Keratinocyte (primary cell): Measurements from ENCODE around the gene SFXN2. TPM values are rescaled to one million over a fixed set of nuclear protein-coding genes. Genes with fewer than 3 reads are reported as not detected.

Experiments used
- DNase-seq: peaks from one replicate; pipeline ENCODE4 v3.0.0-alpha.2; 2011; ENCODE audit warnings: low read depth, missing footprints, low spot score
- FAIRE-seq: peaks from 2 replicates; lab custom pipeline; 2011; peaks lifted over from hg19 to GRCh38; lab: Jason Lieb, UNC
- H2AFZ ChIP-seq: 2 replicates; pipeline ENCODE4 v1.6.0; 2012; ENCODE audit warnings: low read length, control low read depth, inconsistent platforms; ENCODE audit not compliant: control insufficient read depth
- H3K27ac ChIP-seq: 2 replicates; pipeline ENCODE4 v1.5.1; 2011; ENCODE audit warnings: low read length; ENCODE audit not compliant: control insufficient read depth, insufficient read depth
- H3K27me3 ChIP-seq: 3 replicates; pipeline ENCODE4 v1.6.0; 2011; ENCODE audit warnings: low read length; ENCODE audit not compliant: control insufficient read depth, insufficient read depth; ENCODE audit errors: extremely low read depth
- H3K36me3 ChIP-seq, 2 experiments: 2 replicates in 1 of 2; 3 replicates in 1 of 2; pipeline ENCODE4 v1.5.1; 2011; ENCODE audit warnings: low read length in 2 of 2, mild to moderate bottlenecking in 1 of 2; ENCODE audit not compliant: control insufficient read depth in 2 of 2, insufficient read depth in 2 of 2; ENCODE audit errors: extremely low read depth in 1 of 2
- H3K4me1 ChIP-seq: 3 replicates; pipeline ENCODE4 v1.5.1; 2011; ENCODE audit warnings: low read length; ENCODE audit not compliant: control insufficient read depth, insufficient read depth; ENCODE audit errors: extremely low read depth
- H3K4me2 ChIP-seq: 3 replicates; pipeline ENCODE4 v1.6.0; 2011; ENCODE audit warnings: low read depth, low read length; ENCODE audit not compliant: control insufficient read depth, insufficient read depth; ENCODE audit errors: extremely low read depth
- H3K4me3 ChIP-seq, 3 experiments: fragments of 200-600 bp in 1 of 3; sonication (generic) in 1 of 3; 2 replicates in 2 of 3; 3 replicates in 1 of 3; pipeline ENCODE4 v1.5.1; 2011 to 2016; ENCODE audit warnings: low read length in 3 of 3, mild to moderate bottlenecking in 3 of 3, control low read depth in 2 of 3, inconsistent platforms in 1 of 3, low read depth in 1 of 3, mixed read lengths in 1 of 3, mixed run types in 1 of 3, moderate library complexity in 1 of 3; ENCODE audit not compliant: control insufficient read depth in 2 of 3, insufficient read depth in 2 of 3; ENCODE audit errors: extremely low read depth in 1 of 3
- H3K79me2 ChIP-seq: 2 replicates; pipeline ENCODE4 v1.6.0; 2012; ENCODE audit warnings: low read length; ENCODE audit not compliant: control insufficient read depth, insufficient read depth
- H3K9ac ChIP-seq: 3 replicates; pipeline ENCODE4 v1.6.0; 2011; ENCODE audit warnings: low read length; ENCODE audit not compliant: control insufficient read depth, insufficient read depth; ENCODE audit errors: extremely low read depth
- H3K9me1 ChIP-seq: 3 replicates; pipeline ENCODE4 v1.6.0; 2011; ENCODE audit warnings: low read length; ENCODE audit not compliant: control insufficient read depth, insufficient read depth; ENCODE audit errors: extremely low read depth
- H3K9me3 ChIP-seq: 2 replicates; pipeline ENCODE4 v1.5.1; 2012; ENCODE audit warnings: low read depth, low read length; ENCODE audit not compliant: control insufficient read depth
- H4K20me1 ChIP-seq: 3 replicates; pipeline ENCODE4 v1.6.0; 2011; ENCODE audit warnings: low read length; ENCODE audit not compliant: control insufficient read depth, insufficient read depth; ENCODE audit errors: extremely low read depth
- CTCF ChIP-seq, 3 experiments: IDR thresholded peaks in 1 of 3; conservative IDR thresholded peaks in 1 of 3; optimal IDR thresholded peaks in 1 of 3; 2 replicates in 2 of 3; 3 replicates in 1 of 3; pipeline versions ENCODE3 to v1.5.1; 2011; ENCODE audit warnings: low read length in 3 of 3, mild to moderate bottlenecking in 3 of 3, moderate library complexity in 2 of 3, control low read depth in 1 of 3, inconsistent platforms in 1 of 3; ENCODE audit not compliant: insufficient read depth in 2 of 3; ENCODE audit errors: extremely low read depth in 1 of 3
- EZH2 ChIP-seq: IDR thresholded peaks from one replicate; pipeline ENCODE4 v1.6.1; 2012; ENCODE audit warnings: inconsistent platforms, mild to moderate bottlenecking, low read length, moderate library complexity
- dilution Hi-C: fragments of 300-500 bp; cut with MboI; formaldehyde crosslinking; loops from one replicate; pipeline ENCODE4 v1.7.0; 2020; ENCODE audit warnings: low sequenced_read_pairs; ENCODE audit not compliant: extremely low pct_ligation_motif_present
- polyA plus RNA-seq, 5 experiments: library from polyadenylated mRNA; depleted of rRNA in 3 of 5; stranded (reverse) in 3 of 5; stranded (forward) in 1 of 5; unstranded in 1 of 5; fragments of >200 nt; gene quantifications; 1 replicate in 1 of 5; 2 replicates in 3 of 5; 3 replicates in 1 of 5; pipeline versions ENCODE4 v1.2.1 to v1.2.3, GENCODE V29; 2011 to 2012; ENCODE audit warnings: missing spikeins in 2 of 5, low read depth in 1 of 5, low replicate concordance in 1 of 5

The SFXN2 gene
- polyA plus RNA-seq, 1 donor (not counting 4 experiments of a cell fraction or from before 2014, with no cell fraction given): 5.0 TPM

GRCh38 chr10:102783568-102783967 lies 69.1 kb downstream of the SFXN2 start:
- no peaks in the 10 kb centered on the region for H4K20me1 ChIP-seq
- H3K9ac ChIP-seq: peak overlapping the region; percentile 53
- H3K27ac ChIP-seq: peak overlapping the region; percentile 65
- DNase-seq: no peak
- no peaks in the 10 kb centered on the region for H3K27me3 ChIP-seq
- H3K4me1 ChIP-seq: peaks cover 53% of the 10 kb centered on the region
- peaks cover 6% of the 10 kb centered on the region for H3K79me2 ChIP-seq
- dilution Hi-C loops: no loop called here
- peak overlapping the region in 1 of 3 experiments; percentile 1 for H3K4me3 ChIP-seq
- H3K4me2 ChIP-seq: peak overlapping the region; percentile 68
- no peak for TF ChIP-seq CTCF (optimal IDR thresholded peaks at IDR 0.05 in 1 of 3, IDR thresholded peaks at IDR 0.05 in 1 of 3, conservative IDR thresholded peaks at IDR 0.05 in 1 of 3; ENCODE audit: extremely low read depth in 1 of 3, insufficient read depth in 2 of 3, low read length in 3 of 3)
- no peak for TF ChIP-seq EZH2
- FAIRE-seq: peak; percentile 53
- no peak overlapping the region for H2AFZ ChIP-seq
- peaks cover 2% of the 10 kb centered on the region for H3K9me1 ChIP-seq
- H3K36me3 ChIP-seq: peaks cover 0 to 1% of the 10 kb centered on the region in 2 experiments
- H3K9me3 ChIP-seq: no peaks in the 10 kb centered on the region

DNA sequence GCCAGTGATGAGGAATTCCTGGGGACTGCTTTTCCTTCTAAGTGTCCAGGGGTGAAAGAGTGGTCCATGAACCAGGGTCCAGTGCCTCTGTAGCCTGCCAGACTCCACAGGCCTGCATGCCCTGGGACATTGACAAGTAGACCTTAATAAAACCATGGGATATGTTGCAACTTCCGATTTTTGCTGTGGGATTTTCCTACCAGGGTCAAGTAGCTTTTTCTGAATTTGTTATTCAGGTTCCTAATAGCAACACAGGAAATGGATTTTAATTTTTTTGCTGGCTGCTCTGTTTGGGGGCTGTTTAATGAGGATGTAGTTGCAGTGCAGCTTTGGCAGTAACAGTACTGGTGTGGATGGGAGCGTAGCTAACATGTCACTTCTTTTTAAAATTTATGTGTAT lies 71.4 kb downstream of the SFXN2 start:
- Histone ChIP-seq H3K4me3 (no peak overlapping the region), H3K4me2 (no peak overlapping the region), H3K79me2 (peaks cover 6% of the 10 kb centered on the region), H3K4me1 (peaks cover 31% of the 10 kb centered on the region), H3K27ac (no peak overlapping the region), H3K9me3 (no peaks in the 10 kb centered on the region), H3K9ac (no peak overlapping the region), H4K20me1 (no peaks in the 10 kb centered on the region), H3K9me1 (no peaks in the 10 kb centered on the region), H3K36me3 (no peaks in the 10 kb centered on the region), H2AFZ (no peak overlapping the region), H3K27me3 (no peaks in the 10 kb centered on the region)
- no peak for TF ChIP-seq CTCF (optimal IDR thresholded peaks at IDR 0.05 in 1 of 3, IDR thresholded peaks at IDR 0.05 in 1 of 3, conservative IDR thresholded peaks at IDR 0.05 in 1 of 3; ENCODE audit: extremely low read depth in 1 of 3, insufficient read depth in 2 of 3, low read length in 3 of 3)
- no peak for TF ChIP-seq EZH2
- dilution Hi-C loops: no loop called here
- FAIRE-seq (no peak), DNase-seq (no peak)
